MM.1S (cell line): ENCODE measurements around the gene TFDP3.

ENCODE experiments used
- DNase-seq: peaks from one replicate; pipeline ENCODE4 v3.0.0-alpha.2; 2015
- H2AFZ ChIP-seq: fragments of 300-600 bp; sonication (generic); 2 replicates; pipeline ENCODE4 v1.6.0; 2016; ENCODE audit warnings: antibody characterized with exemption, low read length
- H3F3A ChIP-seq: fragments of 300-600 bp; sonication (generic); 2 replicates; pipeline ENCODE4 v1.6.1; 2016; ENCODE audit warnings: mild to moderate bottlenecking, antibody characterized with exemption, low read length, moderate library complexity, mixed read lengths; ENCODE audit not compliant: insufficient read depth
- H3K27ac ChIP-seq: fragments of 300-600 bp; sonication (generic); 2 replicates; pipeline ENCODE4 v1.5.1; 2016; ENCODE audit warnings: mild to moderate bottlenecking, low read length
- H3K27me3 ChIP-seq: fragments of 300-600 bp; sonication (generic); replicated peaks from 2 replicates; pipeline ENCODE4 v1.6.0; 2016; ENCODE audit warnings: low read length; ENCODE audit not compliant: insufficient read depth
- H3K36me3 ChIP-seq: fragments of 300-600 bp; sonication (generic); replicated peaks from 2 replicates; pipeline ENCODE4 v1.6.1; 2016; ENCODE audit warnings: mild to moderate bottlenecking, low read length, mixed read lengths; ENCODE audit not compliant: insufficient read depth
- H3K4me1 ChIP-seq: fragments of 300-600 bp; sonication (generic); 2 replicates; pipeline ENCODE4 v1.6.1; 2016; ENCODE audit warnings: low read length, mixed read lengths
- H3K4me2 ChIP-seq: fragments of 300-600 bp; sonication (generic); 2 replicates; pipeline ENCODE4 v1.6.0; 2016; ENCODE audit warnings: low read depth, low read length
- H3K4me3 ChIP-seq: fragments of 300-600 bp; sonication (generic); 2 replicates; pipeline ENCODE4 v1.5.1; 2016; ENCODE audit warnings: low read length, mixed read lengths
- H3K79me2 ChIP-seq: fragments of 300-600 bp; sonication (generic); 2 replicates; pipeline ENCODE4 v1.6.1; 2016; ENCODE audit warnings: mixed run types, low read length, mixed read lengths
- H3K9ac ChIP-seq: fragments of 300-600 bp; sonication (generic); 2 replicates; pipeline ENCODE4 v1.6.1; 2016; ENCODE audit warnings: low read length, mixed read lengths
- H3K9me2 ChIP-seq: fragments of 300-600 bp; sonication (generic); replicated peaks from 2 replicates; pipeline ENCODE4 v1.6.1; 2016; ENCODE audit warnings: mild to moderate bottlenecking, low read length, mixed read lengths; ENCODE audit not compliant: insufficient read depth
- H3K9me3 ChIP-seq: fragments of 300-600 bp; sonication (generic); replicated peaks from 2 replicates; pipeline ENCODE4 v1.6.1; 2016; ENCODE audit warnings: mild to moderate bottlenecking, low read length, mixed read lengths; ENCODE audit not compliant: insufficient read depth
- H4K20me1 ChIP-seq: fragments of 300-600 bp; sonication (generic); 2 replicates; pipeline ENCODE4 v1.6.1; 2016; ENCODE audit warnings: mild to moderate bottlenecking, low read length, moderate library complexity, mixed read lengths; ENCODE audit not compliant: insufficient read depth
- CTCF ChIP-seq: fragments of 300-600 bp; sonication (generic); IDR thresholded peaks from 2 replicates; pipeline ENCODE4 v1.5.1; 2016; ENCODE audit warnings: antibody characterized with exemption, low read length, mixed read lengths
- EZH2 ChIP-seq: fragments of 300-600 bp; sonication (generic); optimal IDR thresholded peaks from 2 replicates; pipeline ENCODE3; 2017; ENCODE audit warnings: low read depth, mild to moderate bottlenecking, antibody characterized with exemption, low read length, mixed read lengths
- EZH2phosphoT487 ChIP-seq: fragments of 300-600 bp; sonication (generic); IDR thresholded peaks from 2 replicates; pipeline ENCODE4 v1.6.1; 2018; ENCODE audit warnings: antibody characterized with exemption, low read length

Gene TFDP3

GRCh38 chrX:133189195-133189594 is 29.0 kb downstream of the TFDP3 start:
- no peak overlapping the region for H3K4me2 ChIP-seq
- no peak overlapping the region for H3K4me3 ChIP-seq
- H3K79me2 ChIP-seq: no peaks in the 10 kb centered on the region
- H3K36me3 ChIP-seq: no peaks in the 10 kb centered on the region
- no peak overlapping the region for H3K9ac ChIP-seq
- no peaks in the 10 kb centered on the region for H3K4me1 ChIP-seq
- no peak overlapping the region for H3K27ac ChIP-seq
- no peaks in the 10 kb centered on the region for H3F3A ChIP-seq
- H3K27me3 ChIP-seq: no peaks in the 10 kb centered on the region
- no peaks in the 10 kb centered on the region for H4K20me1 ChIP-seq
- TF ChIP-seq EZH2phosphoT487: no peak
- no peak for TF ChIP-seq CTCF
- H3K9me2 ChIP-seq: no peaks in the 10 kb centered on the region
- 0 out of 2 replicates have a peak overlapping the region, but pooled peaks have one; percentile 48 for H2AFZ ChIP-seq
- peak; percentile 44 for DNase-seq
- no peaks in the 10 kb centered on the region for H3K9me3 ChIP-seq

- Histone ChIP-seq H3K27ac (no peak overlapping the region), H3K4me3 (no peak overlapping the region), H2AFZ (no peak overlapping the region), H3K9ac (no peak overlapping the region), H3F3A (no peaks in the 10 kb centered on the region), H4K20me1 (no peaks in the 10 kb centered on the region), H3K4me1 (no peaks in the 10 kb centered on the region), H3K9me2 (no peaks in the 10 kb centered on the region), H3K27me3 (no peaks in the 10 kb centered on the region), H3K9me3 (no peaks in the 10 kb centered on the region), H3K79me2 (no peaks in the 10 kb centered on the region), H3K36me3 (no peaks in the 10 kb centered on the region), H3K4me2 (no peak overlapping the region)
- no peak for DNase-seq
- TF ChIP-seq CTCF (no peak), EZH2phosphoT487 (no peak), EZH2 (no peak)
Measured at GRCh38 chrX:133188631-133189030, 29.5 kb downstream of the TFDP3 start.

- H3K9ac ChIP-seq: no peak overlapping the region
- H3K9me3 ChIP-seq: no peaks in the 10 kb centered on the region
- no peaks in the 10 kb centered on the region for H3K79me2 ChIP-seq
- no peaks in the 10 kb centered on the region for H3K27me3 ChIP-seq
- H3K4me3 ChIP-seq: no peak overlapping the region
- H3K4me2 ChIP-seq: no peak overlapping the region
- no peak for DNase-seq
- no peaks in the 10 kb centered on the region for H4K20me1 ChIP-seq
- H3K9me2 ChIP-seq: no peaks in the 10 kb centered on the region
- TF ChIP-seq EZH2phosphoT487: no peak
- no peak for TF ChIP-seq EZH2
- no peak for TF ChIP-seq CTCF
- no peak overlapping the region for H2AFZ ChIP-seq
- H3F3A ChIP-seq: no peaks in the 10 kb centered on the region
- H3K36me3 ChIP-seq: no peaks in the 10 kb centered on the region
- no peaks in the 10 kb centered on the region for H3K4me1 ChIP-seq
- H3K27ac ChIP-seq: no peak overlapping the region
Measured at GRCh38 chrX:133185938-133186337, 32.2 kb downstream of the TFDP3 start.
